DOHH2 (cell line): ENCODE measurements around the gene PTGER3.

Experiments used
- H3F3A ChIP-seq: fragments of 200-600 bp; sonication (generic), shearing (Covaris generic); 2 replicates; pipeline ENCODE4 v1.6.0; 2016; ENCODE audit warnings: antibody characterized with exemption, mild to moderate bottlenecking; ENCODE audit not compliant: control insufficient read depth, insufficient read depth
- H3K27ac ChIP-seq: fragments of 200-600 bp; sonication (generic); 2 replicates; pipeline ENCODE4 v1.5.1; 2014; ENCODE audit warnings: low read depth, mild to moderate bottlenecking, low read length, moderate library complexity
- H3K27me3 ChIP-seq: fragments of 200-600 bp; sonication (generic); 2 replicates; pipeline ENCODE4 v1.6.1; 2014; ENCODE audit warnings: mild to moderate bottlenecking, low read length, mixed read lengths; ENCODE audit not compliant: control insufficient read depth
- H3K36me3 ChIP-seq: fragments of 200-600 bp; sonication (generic); 2 replicates; pipeline ENCODE4 v1.6.1; 2014; ENCODE audit warnings: mild to moderate bottlenecking, low read length, moderate library complexity, mixed read lengths; ENCODE audit not compliant: control insufficient read depth
- H3K4me1 ChIP-seq: fragments of 200-600 bp; sonication (generic); 2 replicates; pipeline ENCODE4 v1.6.1; 2014; ENCODE audit warnings: mild to moderate bottlenecking, low read length, mixed read lengths; ENCODE audit not compliant: control insufficient read depth
- H3K4me2 ChIP-seq: fragments of 200-600 bp; sonication (generic); 2 replicates; pipeline ENCODE4 v1.6.0; 2014; ENCODE audit warnings: mild to moderate bottlenecking, low read length, moderate library complexity
- H3K4me3 ChIP-seq: fragments of 200-600 bp; sonication (generic); 2 replicates; pipeline ENCODE4 v1.5.1; 2014; ENCODE audit warnings: mild to moderate bottlenecking, low read length, mixed read lengths
- H3K79me2 ChIP-seq: fragments of 200-600 bp; sonication (generic); 2 replicates; pipeline ENCODE4 v1.6.1; 2014; ENCODE audit warnings: mild to moderate bottlenecking, low read length, mixed read lengths; ENCODE audit not compliant: control insufficient read depth
- H3K9me2 ChIP-seq: fragments of 200-600 bp; sonication (generic); replicated peaks from 2 replicates; pipeline ENCODE4 v1.6.1; 2014; ENCODE audit warnings: mild to moderate bottlenecking, low read length, mixed read lengths; ENCODE audit not compliant: control insufficient read depth
- H3K9me3 ChIP-seq: fragments of 200-600 bp; sonication (generic); 2 replicates; pipeline ENCODE4 v1.6.1; 2014; ENCODE audit warnings: antibody characterized with exemption, low read length, mixed read lengths; ENCODE audit not compliant: control insufficient read depth, insufficient read depth
- H4K20me1 ChIP-seq: fragments of 200-600 bp; sonication (generic); 2 replicates; pipeline ENCODE4 v1.6.0; 2014; ENCODE audit warnings: low read depth, mild to moderate bottlenecking, antibody characterized with exemption, low read length, moderate library complexity; ENCODE audit not compliant: control insufficient read depth, insufficient read depth
- EZH2phosphoT487 ChIP-seq: fragments of 200-600 bp; sonication (generic); IDR thresholded peaks from 2 replicates; pipeline ENCODE4 v1.6.1; 2017; ENCODE audit warnings: borderline replicate concordance, mild to moderate bottlenecking, antibody characterized with exemption, low read length, moderate library complexity, mixed read lengths
- TF ChIP-seq, protein P1 (sequence below): fragments of 200-600 bp; sonication (generic); IDR thresholded peaks from one replicate; pipeline ENCODE4 v1.5.1; 2014; ENCODE audit warnings: antibody characterized with exemption, mild to moderate bottlenecking, low read depth, low read length; ENCODE audit not compliant: poor library complexity, severe bottlenecking

The PTGER3 gene

DNA sequence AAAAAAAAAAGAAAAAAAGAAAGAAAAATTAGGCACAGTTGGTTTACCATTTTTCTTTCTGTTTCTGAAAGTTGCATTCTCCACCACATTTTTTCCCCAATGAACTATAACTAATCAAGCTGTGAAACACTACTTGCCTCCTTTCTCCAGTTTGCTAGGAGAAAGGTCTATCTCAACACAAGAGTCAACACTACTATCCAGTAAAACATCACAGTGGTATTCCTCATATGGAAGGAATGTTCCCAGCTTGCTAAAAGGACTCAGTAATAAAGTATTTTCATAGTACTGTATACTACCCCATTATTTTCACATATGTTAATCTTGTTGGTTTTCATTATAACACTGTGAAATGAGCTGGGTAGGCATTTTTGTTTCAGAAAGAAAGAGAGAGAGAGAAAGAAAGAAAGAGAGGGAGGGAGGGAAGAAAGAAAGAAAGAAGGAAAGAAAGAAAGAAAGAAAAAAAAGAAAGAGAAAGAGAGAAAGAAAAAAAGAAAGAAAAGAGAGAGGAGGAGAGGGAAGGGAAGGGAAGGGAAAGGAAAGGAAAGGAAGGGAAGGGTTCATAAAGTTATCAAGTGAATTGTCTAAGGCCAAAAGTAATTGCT lies 7.9 kb downstream of the PTGER3 start:
- no peak for TF ChIP-seq EZH2phosphoT487
- TF ChIP-seq, protein P1, sequence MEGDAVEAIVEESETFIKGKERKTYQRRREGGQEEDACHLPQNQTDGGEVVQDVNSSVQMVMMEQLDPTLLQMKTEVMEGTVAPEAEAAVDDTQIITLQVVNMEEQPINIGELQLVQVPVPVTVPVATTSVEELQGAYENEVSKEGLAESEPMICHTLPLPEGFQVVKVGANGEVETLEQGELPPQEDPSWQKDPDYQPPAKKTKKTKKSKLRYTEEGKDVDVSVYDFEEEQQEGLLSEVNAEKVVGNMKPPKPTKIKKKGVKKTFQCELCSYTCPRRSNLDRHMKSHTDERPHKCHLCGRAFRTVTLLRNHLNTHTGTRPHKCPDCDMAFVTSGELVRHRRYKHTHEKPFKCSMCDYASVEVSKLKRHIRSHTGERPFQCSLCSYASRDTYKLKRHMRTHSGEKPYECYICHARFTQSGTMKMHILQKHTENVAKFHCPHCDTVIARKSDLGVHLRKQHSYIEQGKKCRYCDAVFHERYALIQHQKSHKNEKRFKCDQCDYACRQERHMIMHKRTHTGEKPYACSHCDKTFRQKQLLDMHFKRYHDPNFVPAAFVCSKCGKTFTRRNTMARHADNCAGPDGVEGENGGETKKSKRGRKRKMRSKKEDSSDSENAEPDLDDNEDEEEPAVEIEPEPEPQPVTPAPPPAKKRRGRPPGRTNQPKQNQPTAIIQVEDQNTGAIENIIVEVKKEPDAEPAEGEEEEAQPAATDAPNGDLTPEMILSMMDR: no peak
- Histone ChIP-seq H3K4me2 (no peak overlapping the region), H3K79me2 (no peaks in the 10 kb centered on the region), H3F3A (no peaks in the 10 kb centered on the region), H3K9me2 (no peaks in the 10 kb centered on the region), H4K20me1 (no peaks in the 10 kb centered on the region), H3K27me3 (peaks cover 8% of the 10 kb centered on the region; the same call in 1 of the 2 replicates), H3K4me3 (no peak overlapping the region), H3K27ac (no peak overlapping the region), H3K36me3 (no peaks in the 10 kb centered on the region), H3K4me1 (no peaks in the 10 kb centered on the region), H3K9me3 (no peaks in the 10 kb centered on the region)

DNA sequence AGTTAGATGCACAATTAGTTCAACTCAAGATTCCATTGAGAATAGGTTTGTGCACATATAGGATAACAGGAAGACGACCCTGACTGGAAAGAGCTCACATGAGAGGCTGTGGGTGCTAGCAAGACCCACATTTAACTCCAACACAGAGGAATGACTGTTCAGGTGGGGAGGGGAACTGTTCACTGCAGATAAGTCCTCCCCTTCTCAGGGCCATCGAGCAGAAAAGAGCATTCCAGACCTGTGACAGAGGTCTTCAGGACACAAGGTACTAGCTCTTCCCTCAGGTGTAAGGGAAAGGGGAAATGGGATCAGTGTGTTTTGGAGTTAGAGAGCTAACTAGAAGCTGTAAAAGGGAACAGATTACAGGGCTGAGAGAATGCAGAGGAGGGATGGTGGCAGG lies 8.7 kb downstream of the PTGER3 start:
- no peaks in the 10 kb centered on the region for H4K20me1 ChIP-seq
- no peaks in the 10 kb centered on the region for H3K9me3 ChIP-seq
- TF ChIP-seq EZH2phosphoT487: no peak
- TF ChIP-seq, protein P1: no peak
- no peak overlapping the region for H3K4me2 ChIP-seq
- no peaks in the 10 kb centered on the region for H3K4me1 ChIP-seq
- H3K79me2 ChIP-seq: no peaks in the 10 kb centered on the region
- H3F3A ChIP-seq: no peaks in the 10 kb centered on the region
- H3K9me2 ChIP-seq: no peaks in the 10 kb centered on the region
- H3K36me3 ChIP-seq: no peaks in the 10 kb centered on the region
- no peak overlapping the region for H3K27ac ChIP-seq
- H3K27me3 ChIP-seq: peaks cover 8% of the 10 kb centered on the region; the same call in 1 of the 2 replicates
- H3K4me3 ChIP-seq: no peak overlapping the region

DNA sequence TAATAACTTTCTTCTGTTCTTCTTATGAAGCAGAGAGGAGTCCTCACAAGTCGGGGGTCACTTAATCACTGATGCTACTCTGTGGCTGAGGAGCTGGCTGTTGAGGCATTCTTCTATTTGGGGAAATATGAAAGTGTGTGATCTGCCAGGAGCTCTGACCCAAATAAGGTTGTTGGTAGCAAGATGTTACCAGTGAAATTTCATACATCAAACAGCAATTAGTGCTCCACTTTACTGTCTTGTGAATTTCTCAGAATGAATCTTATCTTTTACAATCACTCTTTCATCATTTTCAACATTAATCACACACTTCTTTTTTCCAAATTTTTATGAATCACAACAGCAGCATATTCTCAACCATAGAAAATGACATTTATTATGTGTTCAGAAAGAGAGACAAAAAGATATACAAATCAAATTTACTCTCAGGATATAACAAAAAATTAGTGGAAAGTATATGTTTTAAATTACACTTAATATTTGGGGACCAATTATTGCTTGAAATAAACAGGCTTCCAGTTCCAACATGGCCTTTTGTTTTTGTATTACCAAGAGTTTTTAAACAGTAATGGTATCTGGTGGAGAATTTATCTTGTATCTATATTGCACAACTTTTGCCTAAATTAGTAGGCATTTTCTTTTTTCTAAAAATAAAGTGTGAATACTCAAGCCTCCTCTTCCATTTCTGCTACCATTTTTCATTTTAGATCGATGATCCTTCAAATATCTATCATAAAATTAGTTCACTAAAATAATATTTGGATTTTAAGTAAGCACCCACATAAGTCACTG lies 9.6 kb downstream of the PTGER3 start:
- no peak overlapping the region for H3K4me3 ChIP-seq
- no peaks in the 10 kb centered on the region for H3K9me3 ChIP-seq
- H3F3A ChIP-seq: no peaks in the 10 kb centered on the region
- H3K27ac ChIP-seq: no peak overlapping the region
- H4K20me1 ChIP-seq: no peaks in the 10 kb centered on the region
- H3K4me2 ChIP-seq: no peak overlapping the region
- no peaks in the 10 kb centered on the region for H3K79me2 ChIP-seq
- H3K9me2 ChIP-seq: no peaks in the 10 kb centered on the region
- no peaks in the 10 kb centered on the region for H3K4me1 ChIP-seq
- peaks cover 8% of the 10 kb centered on the region; the same call in 1 of the 2 replicates for H3K27me3 ChIP-seq
- no peak for TF ChIP-seq EZH2phosphoT487
- TF ChIP-seq, protein P1: no peak
- no peaks in the 10 kb centered on the region for H3K36me3 ChIP-seq
